GM19240 (cell line): ENCODE results near the gene FAM227B.
"Not testable (repeated sequence)": the region's sequence is repeated elsewhere in the genome, so short reads cannot be mapped to it uniquely, and the experiment has no call there.

ENCODE experiments used
- DNase-seq: peaks from one replicate; pipeline ENCODE4 v3.0.0; 2011; ENCODE audit warnings: low spot score; ENCODE audit not compliant: insufficient read length

FAM227B gene

DNA sequence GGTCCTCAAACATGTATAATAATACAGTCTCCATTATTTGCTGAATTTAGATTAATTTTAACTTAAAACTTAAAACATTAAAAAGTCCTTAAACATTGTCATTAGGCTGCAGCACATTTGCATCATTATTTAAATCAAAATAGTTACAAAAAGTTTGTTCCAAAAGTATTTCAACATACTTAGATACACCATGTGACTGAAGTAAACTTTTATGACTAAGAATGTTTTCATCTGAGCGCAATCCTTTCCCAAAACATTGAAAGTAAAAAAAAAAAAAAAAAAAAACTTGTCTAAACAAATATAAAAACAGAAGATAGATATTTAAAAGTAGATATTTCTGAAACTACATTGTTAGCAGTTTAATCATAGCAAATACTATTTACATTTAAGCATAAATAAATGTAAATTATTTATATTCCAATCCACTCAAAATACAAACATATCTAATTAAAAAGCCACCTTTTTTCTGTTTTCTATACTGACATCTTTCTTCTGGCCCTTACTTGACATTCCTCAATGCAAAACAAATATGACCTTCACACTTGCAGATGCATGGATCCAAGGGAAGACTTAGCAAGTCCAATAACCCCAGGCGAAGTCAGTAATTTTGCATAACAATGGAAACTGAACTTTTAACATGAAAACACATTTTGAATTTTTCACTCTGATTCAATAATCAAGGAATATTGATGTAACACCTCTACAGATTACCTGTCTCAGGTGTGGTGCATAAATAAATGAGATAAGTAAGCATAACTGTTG lies 10.3 kb downstream of the FAM227B start:
- DNase-seq = no peak

DNA sequence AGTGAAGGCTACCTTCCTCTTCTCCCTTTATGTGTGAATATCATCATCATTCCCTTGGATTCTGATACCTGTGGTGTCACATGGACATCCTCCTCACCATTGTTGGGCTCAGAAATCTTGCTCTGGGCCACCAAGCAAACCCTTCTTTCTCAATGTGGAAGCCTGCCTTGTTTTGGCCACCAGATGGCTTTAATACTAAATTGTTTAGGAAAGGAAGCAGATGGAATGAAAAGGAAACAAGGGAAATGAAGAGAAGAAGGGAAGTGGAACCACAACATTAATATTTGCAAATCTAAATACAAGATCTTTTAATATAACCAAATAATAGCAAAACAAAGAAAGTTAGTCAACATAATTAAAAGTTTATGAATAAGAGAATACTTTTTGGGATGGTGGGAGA lies 14.0 kb downstream of the FAM227B start:
- no peak for DNase-seq

- DNase-seq = no peak
These were observed 15.0 kb downstream of the FAM227B start for GRCh38 chr15:49605588-49605987.

DNA sequence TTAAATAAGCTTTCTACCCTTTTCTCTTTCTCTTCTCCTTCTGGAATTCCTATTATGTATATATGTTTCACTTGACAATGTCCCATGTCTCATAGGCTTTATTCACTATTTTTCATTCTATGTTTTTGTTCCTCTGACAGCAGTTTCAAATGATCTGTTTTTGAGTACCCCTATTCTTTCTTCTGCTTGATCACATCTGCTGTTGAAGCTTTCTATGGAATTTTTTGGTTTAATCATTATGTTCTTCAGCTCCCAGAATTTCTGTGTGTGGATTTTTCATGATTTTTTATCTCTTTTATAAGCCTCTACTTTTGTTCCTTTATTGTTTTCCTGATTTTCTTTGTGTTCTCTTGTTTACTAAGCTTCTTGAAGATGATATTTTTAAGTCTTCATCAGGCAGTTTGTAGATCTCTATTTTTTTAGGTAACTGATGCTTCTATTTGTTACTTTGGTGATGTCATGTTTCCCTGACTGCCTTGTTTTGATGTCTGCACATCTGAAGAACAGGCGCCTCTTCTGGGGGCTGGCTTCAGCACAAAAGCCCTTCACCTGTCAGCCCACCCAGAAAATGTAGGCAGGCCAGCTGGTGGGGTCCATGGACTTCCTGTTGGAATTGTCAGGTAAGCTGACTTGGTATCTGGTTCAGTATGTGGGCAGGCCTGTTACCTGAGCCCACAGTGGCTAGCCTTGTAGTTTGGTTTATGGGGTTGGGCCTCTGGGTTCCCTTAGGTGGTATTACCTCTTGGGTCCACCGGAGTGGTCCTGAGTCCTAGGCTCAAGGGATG lies 15.8 kb downstream of the FAM227B start:
- no peak for DNase-seq

GRCh38 chr15:49592829-49593316 lies 27.7 kb downstream of the FAM227B start:
- not testable (repeated sequence) for DNase-seq

GRCh38 chr15:49589030-49589429 lies 31.6 kb downstream of the FAM227B start:
- peak; percentile 1 for DNase-seq

DNA sequence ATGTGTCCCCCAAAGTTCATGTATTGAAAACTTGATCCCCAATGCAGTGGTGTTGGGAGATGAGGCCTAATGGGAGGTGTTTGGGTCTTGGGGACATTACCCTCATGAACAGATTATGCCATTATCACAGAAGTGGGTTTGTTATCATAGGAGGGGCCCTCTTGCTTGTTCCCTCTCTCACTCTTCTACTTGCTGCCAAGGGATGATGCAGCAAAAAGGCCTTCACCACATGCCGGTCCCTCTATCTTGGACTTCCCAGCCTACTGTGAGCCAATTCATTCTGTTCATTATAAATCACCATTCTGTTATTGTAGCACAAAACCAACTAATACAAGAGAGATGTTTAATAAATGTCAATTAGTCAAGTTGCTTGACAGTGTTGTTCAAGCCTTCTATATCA lies 47.2 kb downstream of the FAM227B start:
- DNase-seq = no peak

DNA sequence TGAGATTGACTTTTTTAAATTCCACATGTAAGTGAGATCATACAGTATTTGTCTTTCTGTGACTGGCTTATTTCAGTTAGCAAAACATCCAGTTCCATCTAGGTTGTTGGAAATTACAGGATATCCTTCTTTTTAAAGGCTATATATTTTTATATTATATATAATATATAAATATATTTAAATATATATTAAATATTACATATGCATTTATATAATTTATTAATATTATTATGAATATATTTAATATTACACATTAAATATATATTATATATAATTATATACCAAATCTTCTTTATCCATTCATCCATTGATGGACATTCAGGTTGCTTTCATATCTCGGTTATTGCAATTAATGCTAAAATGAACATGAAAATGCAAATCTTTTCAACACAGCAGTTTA lies 49.9 kb downstream of the FAM227B start:
- no peak for DNase-seq

DNA sequence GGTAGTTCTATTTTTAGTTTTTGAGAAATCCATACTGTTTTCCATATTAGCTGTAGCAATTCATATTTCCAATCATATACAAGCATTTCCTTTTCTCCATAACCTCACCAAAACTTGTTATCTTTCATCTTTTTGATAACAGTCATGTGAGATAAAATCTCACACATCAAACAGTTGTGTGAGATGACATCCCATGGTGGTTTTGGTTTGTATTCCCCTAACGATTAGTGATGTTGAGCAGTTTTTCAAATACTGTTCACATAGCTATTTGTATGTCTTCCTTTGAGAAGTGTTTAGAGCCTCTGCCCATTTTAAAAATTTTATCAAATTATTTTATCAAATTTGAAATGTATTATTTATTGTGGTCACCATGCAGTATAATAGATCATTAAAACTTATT lies 50.4 kb downstream of the FAM227B start:
- no peak for DNase-seq

DNA sequence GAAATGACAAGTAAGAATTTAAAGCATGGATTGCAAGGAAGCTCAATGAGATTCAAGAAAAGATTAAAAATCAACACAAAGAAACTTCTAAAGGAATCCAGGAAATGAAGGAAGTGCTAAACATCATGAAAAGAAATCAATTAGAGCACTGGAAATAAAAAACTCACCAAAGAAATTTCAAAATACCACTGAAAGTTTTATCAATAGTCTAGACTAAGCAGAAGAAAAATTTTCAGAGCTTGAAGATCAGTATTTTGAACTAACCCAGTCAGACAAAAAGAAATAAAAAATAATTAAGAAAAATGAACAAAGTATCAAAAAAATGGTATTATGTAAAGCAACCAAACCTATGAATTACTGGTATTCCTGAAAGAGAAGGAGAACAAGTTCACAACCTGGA lies 60.6 kb downstream of the FAM227B start:
- DNase-seq = no peak

- no peak for DNase-seq
These were observed 61.7 kb downstream of the FAM227B start for GRCh38 chr15:49558929-49559328.

GRCh38 chr15:49556437-49556836 lies 64.2 kb downstream of the FAM227B start:
- DNase-seq = no peak

- not testable (repeated sequence) for DNase-seq
These were observed 70.3 kb downstream of the FAM227B start for GRCh38 chr15:49550342-49550741.

GRCh38 chr15:49538520-49538919 lies 82.1 kb downstream of the FAM227B start:
- no peak for DNase-seq

GRCh38 chr15:49530092-49530491 lies 90.5 kb downstream of the FAM227B start:
- no peak for DNase-seq

DNA sequence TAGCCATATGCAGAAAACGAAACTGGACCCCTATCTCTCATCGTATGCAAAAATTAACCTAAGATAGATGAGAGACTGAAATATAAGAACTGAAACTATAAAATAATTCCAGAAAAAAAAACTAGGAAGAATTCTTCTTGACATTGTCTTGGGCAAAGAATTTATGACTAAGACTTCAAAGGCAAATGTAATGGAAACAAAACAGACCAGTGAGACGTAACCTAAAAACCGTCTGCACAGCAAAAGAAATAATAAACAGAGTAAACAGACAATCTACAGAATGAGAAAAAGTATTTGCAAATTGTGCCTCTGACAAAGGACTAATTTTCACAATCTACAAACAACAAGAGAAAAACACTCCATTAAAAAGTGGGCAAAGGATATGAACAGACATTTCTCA lies 92.3 kb downstream of the FAM227B start:
- no peak for DNase-seq

- no peak for DNase-seq
These were observed 98.8 kb downstream of the FAM227B start for GRCh38 chr15:49521802-49522201.

DNA sequence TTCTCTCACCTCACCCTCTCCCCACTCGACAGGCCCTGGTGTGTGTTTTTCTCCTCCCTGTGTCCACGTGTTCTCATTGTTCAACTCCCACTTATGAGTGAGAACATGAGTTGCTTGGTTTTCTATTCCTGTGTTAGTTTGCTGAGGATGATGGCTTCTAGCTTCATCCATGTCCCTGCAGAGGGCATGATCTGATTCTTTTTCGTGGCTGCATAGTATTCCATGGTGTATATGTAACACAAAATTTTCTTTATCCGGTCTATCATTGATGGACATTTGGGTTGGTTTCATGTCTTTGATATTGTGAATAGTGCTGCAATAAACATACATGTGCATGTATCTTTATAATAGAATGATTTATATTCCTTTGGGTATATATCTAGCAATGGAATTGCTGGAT lies 107.9 kb downstream of the FAM227B start:
- not testable (repeated sequence) for DNase-seq

- DNase-seq = no peak
These were observed 113.4 kb downstream of the FAM227B start for GRCh38 chr15:49507261-49507660.

- DNase-seq = no peak
These were observed 114.3 kb downstream of the FAM227B start for GRCh38 chr15:49506341-49506740.

GRCh38 chr15:49501586-49501985 lies 119.0 kb downstream of the FAM227B start:
- DNase-seq = no peak

- no peak for DNase-seq
These were observed 124.4 kb downstream of the FAM227B start for GRCh38 chr15:49495993-49496753.
